GM12864 (cell line): ENCODE measurements around the gene HADHB.
"Not testable (repeated sequence)": the region's sequence is repeated elsewhere in the genome, so short reads cannot be mapped to it uniquely, and the experiment has no call there.

ENCODE experiments used
- DNase-seq: peaks from one replicate; pipeline ENCODE4 v3.0.0-alpha.2; 2011; ENCODE audit warnings: low read depth
- H3K4me3 ChIP-seq: 2 replicates; pipeline ENCODE4 v1.5.1; 2011; ENCODE audit warnings: mild to moderate bottlenecking, low read depth, low read length, control low read depth
- CTCF ChIP-seq: IDR thresholded peaks from 2 replicates; pipeline ENCODE4 v1.5.1; 2011; ENCODE audit warnings: low read depth, mild to moderate bottlenecking, moderate library complexity, low read length, control low read depth, inconsistent platforms; ENCODE audit errors: missing control alignments

The HADHB gene

DNA sequence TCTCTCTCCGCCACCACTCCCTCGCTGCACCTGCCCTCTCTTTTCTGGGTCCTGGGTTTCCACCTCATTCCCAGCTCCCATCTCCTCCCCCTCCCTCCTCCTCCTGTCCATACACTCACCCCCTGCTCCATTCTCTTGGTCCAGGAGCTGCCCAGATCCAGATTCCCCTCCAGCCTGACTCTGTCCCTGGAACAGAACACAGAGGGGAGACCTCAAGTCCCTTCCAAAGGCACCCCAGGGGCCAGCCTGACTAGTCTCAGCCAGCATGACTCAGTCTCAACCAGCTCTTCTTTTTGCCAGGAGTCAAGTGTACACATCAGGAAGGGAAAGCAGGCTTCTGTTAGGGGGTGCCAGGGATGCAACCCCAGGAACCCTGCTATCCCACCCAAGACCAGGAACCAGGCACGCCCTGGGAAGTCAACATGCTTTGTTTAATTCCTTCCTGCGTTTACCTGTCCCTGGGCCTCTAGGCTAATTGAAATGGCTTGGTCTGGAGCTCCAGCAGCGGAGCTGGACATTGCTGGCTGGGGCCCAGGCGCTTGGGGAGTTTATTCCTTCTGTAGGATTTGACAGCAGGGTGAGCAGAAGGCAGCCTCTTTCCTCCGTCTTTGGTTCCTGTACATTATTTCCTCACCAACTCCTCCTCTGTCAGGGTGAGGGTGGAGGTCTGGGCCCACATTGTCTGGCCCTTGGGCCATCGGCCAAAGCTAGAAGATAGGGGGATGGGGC is 72.8 kb downstream of the HADHB start:
- no peak for TF ChIP-seq CTCF
- no peak for DNase-seq
- no peak overlapping the region for H3K4me3 ChIP-seq

- no peak for DNase-seq
- H3K4me3 ChIP-seq: no peak overlapping the region
- no peak for TF ChIP-seq CTCF
These were observed 74.2 kb downstream of the HADHB start for GRCh38 chr2:26318950-26319349.

DNA sequence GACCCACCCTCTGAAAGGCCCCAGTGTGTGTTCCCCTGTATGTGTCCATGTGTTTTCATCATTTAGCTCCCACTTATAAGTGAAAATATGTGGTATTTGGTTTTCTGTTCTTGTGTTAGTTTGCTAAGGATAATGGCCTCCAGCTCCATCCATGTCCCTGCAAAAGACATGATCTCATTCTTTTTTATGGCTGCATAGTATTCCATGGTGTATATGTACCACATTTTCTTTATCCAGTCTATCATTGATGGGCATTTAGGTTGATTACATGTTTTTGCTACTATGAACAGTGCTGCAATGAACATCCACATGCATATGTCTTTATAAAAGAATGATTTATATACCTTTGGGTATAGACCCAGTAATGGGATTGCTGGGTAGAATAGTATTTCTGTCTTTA is 79.7 kb downstream of the HADHB start:
- H3K4me3 ChIP-seq, DNase-seq: not testable (repeated sequence)

GRCh38 chr2:26324903-26325302 is 80.2 kb downstream of the HADHB start:
- no peak for TF ChIP-seq CTCF
- no peak overlapping the region for H3K4me3 ChIP-seq
- no peak for DNase-seq

GRCh38 chr2:26325851-26326250 is 81.1 kb downstream of the HADHB start:
- DNase-seq: no peak
- TF ChIP-seq CTCF: no peak
- H3K4me3 ChIP-seq: no peak overlapping the region

GRCh38 chr2:26326514-26326913 is 81.8 kb downstream of the HADHB start:
- H3K4me3 ChIP-seq: no peak overlapping the region
- DNase-seq: no peak
- TF ChIP-seq CTCF: no peak

DNA sequence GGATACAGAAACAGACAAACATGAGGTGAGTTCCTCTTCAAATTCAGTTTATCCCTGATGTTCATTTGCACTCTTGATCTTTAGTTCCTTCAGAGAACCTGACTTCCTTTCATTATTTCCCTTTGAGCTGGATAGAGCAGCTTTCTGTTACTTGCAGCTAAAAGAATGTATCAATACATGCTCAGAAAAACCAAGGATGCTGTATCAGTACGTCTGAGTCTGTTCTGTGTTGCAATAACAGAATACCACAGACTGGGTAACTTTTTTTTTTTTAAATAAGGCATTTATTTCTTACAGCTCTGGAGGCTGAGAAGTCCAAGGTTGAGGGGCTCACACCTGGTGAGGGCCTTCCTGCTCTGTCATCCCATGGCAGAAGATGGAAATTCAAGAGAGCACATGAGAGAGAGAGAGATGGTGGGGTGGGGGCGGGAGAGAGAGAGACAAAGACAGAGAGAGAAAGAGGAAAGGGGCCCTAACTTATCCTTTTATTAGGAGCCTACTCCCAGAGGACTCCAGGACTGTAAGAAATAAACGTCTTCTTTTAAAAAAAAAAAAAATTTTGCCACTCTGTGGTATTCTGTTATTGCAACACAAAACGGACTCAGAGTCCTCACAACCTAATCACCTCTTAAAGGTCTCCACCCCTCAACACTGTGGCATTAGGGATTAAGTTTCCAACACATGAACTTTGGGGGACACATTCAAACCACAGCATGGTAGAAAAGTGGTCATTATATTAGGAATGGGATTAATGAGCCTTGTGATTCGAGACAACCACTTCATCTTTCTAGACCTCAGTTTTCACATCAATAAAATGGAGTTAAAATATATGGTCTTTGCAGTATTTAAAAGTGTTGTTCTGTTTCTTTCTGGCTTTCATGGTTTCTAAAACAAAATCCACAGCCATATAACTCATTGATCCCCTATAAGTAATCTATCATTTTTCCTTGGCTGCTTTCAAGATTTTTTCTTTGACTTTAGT is 82.8 kb downstream of the HADHB start:
- H3K4me3 ChIP-seq: no peak overlapping the region
- DNase-seq: no peak
- TF ChIP-seq CTCF: no peak

DNA sequence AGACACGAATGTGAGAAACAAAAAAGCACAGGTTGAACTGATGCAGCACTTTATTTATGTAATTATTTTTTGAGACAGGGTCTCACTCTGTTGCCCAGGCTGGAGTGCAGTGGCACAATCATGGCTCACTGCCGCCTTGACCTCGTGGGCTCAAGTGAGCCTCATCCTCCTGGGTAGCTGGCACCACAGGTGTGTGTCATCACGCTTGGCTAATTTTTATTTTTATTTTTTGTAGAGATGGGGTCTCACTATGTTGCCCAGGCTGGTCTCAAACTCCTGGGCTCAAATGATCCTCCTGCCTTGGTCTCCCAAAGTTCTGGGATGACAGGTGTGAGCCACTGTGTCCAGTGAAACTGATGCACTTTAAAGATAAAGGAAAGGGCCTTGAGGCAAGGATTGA is 84.3 kb downstream of the HADHB start:
- not testable (repeated sequence) for DNase-seq, H3K4me3 ChIP-seq
